ENCODE results near the gene OGN. TPM values are rescaled to one million over a fixed set of nuclear protein-coding genes. Genes with fewer than 3 reads are reported as not detected.

The OGN gene
- total and polyA plus RNA-seq, 11 donors = 2.1 to 65.4 (median 9.6) TPM

DNA sequence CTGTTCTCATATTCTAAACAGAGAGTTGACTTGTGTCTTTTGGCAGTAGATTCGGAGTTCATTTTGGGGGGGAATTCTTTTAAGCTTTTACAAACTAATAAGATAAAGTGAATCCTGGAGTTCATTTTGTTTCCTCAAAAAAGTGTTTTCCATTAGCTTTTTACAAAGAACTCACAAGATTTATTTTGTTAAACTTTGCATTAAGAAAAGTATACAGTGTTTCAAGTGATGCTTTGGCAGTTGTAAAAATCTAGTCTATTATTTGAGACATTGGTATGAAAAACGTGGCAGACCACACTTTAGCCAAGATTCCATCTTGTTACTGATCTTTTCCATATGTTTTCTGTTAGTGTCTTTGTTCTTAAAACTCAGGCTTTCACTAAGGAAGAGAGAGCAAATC is 21.1 kb upstream of the OGN start:
- peak overlapping the region in 9 of 12 donors; percentile 0 to 63 (median 17) for H3K27ac ChIP-seq
- H3K36me3 ChIP-seq = no peaks in the 10 kb centered on the region
- H3K27me3 ChIP-seq = no peaks in the 10 kb centered on the region
- no peak overlapping the region for H3K4me3 ChIP-seq
- WGBS, 4 donors = 54 to 69% (median 63%) methylated on average over 2 of the region's 2 CpGs
- no peak for DNase-seq
- H3K9me3 ChIP-seq = no peaks in the 10 kb centered on the region
- no peak for TF ChIP-seq POLR2A (IDR thresholded peaks at IDR 0.05)
- TF ChIP-seq, protein P1, sequence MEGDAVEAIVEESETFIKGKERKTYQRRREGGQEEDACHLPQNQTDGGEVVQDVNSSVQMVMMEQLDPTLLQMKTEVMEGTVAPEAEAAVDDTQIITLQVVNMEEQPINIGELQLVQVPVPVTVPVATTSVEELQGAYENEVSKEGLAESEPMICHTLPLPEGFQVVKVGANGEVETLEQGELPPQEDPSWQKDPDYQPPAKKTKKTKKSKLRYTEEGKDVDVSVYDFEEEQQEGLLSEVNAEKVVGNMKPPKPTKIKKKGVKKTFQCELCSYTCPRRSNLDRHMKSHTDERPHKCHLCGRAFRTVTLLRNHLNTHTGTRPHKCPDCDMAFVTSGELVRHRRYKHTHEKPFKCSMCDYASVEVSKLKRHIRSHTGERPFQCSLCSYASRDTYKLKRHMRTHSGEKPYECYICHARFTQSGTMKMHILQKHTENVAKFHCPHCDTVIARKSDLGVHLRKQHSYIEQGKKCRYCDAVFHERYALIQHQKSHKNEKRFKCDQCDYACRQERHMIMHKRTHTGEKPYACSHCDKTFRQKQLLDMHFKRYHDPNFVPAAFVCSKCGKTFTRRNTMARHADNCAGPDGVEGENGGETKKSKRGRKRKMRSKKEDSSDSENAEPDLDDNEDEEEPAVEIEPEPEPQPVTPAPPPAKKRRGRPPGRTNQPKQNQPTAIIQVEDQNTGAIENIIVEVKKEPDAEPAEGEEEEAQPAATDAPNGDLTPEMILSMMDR (IDR thresholded peaks at IDR 0.05) = no peak
- ATAC-seq = no peak
- H3K4me1 ChIP-seq = peaks cover 0 to 26% (median 0%) of the 10 kb centered on the region in 12 donors
- intact Hi-C loops (cut with DNase I) = no loop called here

DNA sequence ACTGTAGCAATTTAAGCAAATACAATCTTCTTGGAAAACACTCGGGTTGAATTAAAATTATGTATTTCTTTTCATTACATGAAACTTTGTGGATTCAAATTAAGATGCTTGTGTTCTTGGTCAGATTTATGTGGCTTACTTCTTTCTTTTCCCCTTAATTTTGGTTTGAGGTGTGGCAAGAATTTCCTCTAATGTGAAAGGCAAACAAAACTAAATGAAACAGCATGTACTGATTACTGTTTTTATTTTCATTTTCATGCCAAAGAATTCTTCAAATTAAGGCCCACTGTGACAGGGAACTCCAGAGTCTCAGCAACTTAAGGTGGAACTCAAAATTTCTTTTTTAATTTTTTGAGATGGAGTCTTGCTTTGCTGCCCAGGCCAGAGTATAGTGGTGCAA is 20.0 kb upstream of the OGN start, which contains the start of gene OMD:
OMD (minus strand) TSS at position 132 of the 400 bp plus-strand sequence. CDS start 6,913 bp downstream, outside the sequence.
- no peak for DNase-seq
- Histone ChIP-seq H3K9me3 (no peaks in the 10 kb centered on the region), H3K4me1 (peaks cover 0 to 26% (median 0%) of the 10 kb centered on the region in 12 donors), H3K36me3 (no peaks in the 10 kb centered on the region), H3K27ac (peak within 1 kb of the TSS; percentile 3 to 63 (median 25)), H3K27me3 (no peaks in the 10 kb centered on the region), H3K4me3 (peak within 1 kb of the TSS in 10 of 12 donors; percentile 7 to 53 (median 27))
- intact Hi-C loops (cut with DNase I) = loop anchor here in 1 of 10 donors (5.0 kb wide), 1 partner anchor 72 kb away; no protein-coding TSS in a partner anchor
- peak in 3 of 4 donors; percentile 46 to 57 (median 55) for ATAC-seq
- no peak for TF ChIP-seq POLR2A (IDR thresholded peaks at IDR 0.05)
- TF ChIP-seq, protein P1 (IDR thresholded peaks at IDR 0.05) = no peak
- 51 to 79% (median 70%) methylated on average over 1 of the region's 1 CpG for WGBS, 4 donors

DNA sequence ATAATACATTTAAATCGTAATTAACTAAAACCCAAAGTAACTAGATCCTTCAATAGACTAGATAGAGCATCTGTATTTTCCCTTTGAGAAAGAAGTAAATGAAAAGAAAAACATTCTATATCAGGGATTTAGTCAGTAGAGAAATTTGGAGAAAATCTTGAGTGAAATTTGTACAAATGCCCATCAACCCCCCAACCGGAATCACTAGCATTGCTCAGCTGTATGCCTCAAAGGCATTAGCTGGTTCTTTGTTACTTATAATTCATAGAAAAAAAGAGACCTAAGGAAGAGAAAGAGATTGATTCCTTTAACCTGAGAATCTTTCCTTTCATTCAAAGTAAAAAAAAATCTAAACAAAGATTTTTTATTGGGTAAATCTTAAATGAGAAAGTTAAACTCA is 19.2 kb upstream of the OGN start:
- 81 to 88% (median 85%) methylated on average over 2 of the region's 2 CpGs for WGBS, 4 donors
- Histone ChIP-seq H3K4me3 (peak overlapping the region in 10 of 12 donors; percentile 7 to 53 (median 27)), H3K27ac (peak overlapping the region in 7 of 12 donors; percentile 16 to 63 (median 51)), H3K9me3 (no peaks in the 10 kb centered on the region), H3K36me3 (no peaks in the 10 kb centered on the region), H3K4me1 (peaks cover 0 to 26% (median 0%) of the 10 kb centered on the region in 12 donors), H3K27me3 (no peaks in the 10 kb centered on the region)
- ATAC-seq (no peak), DNase-seq (no peak)
- TF ChIP-seq, protein P1 (IDR thresholded peaks at IDR 0.05) = no peak
- TF ChIP-seq POLR2A (IDR thresholded peaks at IDR 0.05) = no peak
- intact Hi-C loops (cut with DNase I) = loop anchor here in 1 of 10 donors (5.0 kb wide), 1 partner anchor 71 kb away; no protein-coding TSS in a partner anchor

DNA sequence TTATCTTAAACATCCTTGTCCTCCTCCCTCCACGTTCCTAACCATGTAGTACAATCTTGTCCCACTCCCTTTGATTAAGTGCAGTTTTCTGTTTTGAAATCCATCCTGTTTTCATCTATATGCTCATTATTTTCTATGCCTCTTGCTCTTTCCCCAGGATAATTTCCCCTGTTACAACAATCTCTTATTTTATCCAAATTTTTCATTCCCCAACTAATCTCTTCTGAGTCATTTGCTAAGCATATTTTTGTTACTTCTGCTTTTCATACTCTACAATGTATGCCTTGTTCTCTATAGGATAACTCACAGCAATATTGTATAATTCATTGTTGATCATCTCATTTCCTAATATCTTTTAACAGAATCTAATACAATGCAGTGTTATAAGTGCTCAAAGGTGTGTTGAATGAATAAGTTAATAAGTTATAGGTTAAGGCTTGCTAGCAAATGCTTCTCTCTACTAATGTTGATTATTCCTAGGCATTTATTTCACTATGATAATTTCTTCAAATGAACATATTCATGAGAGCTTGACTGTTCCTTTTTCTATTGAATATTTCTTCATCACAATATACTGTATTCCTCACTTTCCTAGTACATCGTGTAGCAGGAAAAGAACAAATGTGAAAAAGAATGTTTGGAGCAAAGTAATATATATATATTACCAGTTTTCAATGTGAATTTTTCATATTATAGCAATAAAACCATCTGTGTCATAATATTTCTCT is 18.4 kb upstream of the OGN start:
- H3K4me3 ChIP-seq = peak overlapping the region in 10 of 12 donors; percentile 7 to 53 (median 27)
- H3K27me3 ChIP-seq = no peaks in the 10 kb centered on the region
- H3K36me3 ChIP-seq = no peaks in the 10 kb centered on the region
- intact Hi-C loops (cut with DNase I) = loop anchor here in 1 of 10 donors (5.0 kb wide), 1 partner anchor 70 kb away; no protein-coding TSS in a partner anchor
- no peaks in the 10 kb centered on the region for H3K9me3 ChIP-seq
- H3K4me1 ChIP-seq = peaks cover 0 to 26% (median 0%) of the 10 kb centered on the region in 12 donors
- TF ChIP-seq, protein P1 (IDR thresholded peaks at IDR 0.05) = no peak
- TF ChIP-seq POLR2A (IDR thresholded peaks at IDR 0.05) = no peak
- peak overlapping the region in 5 of 12 donors; percentile 16 to 63 (median 51) for H3K27ac ChIP-seq
- DNase-seq (no peak), ATAC-seq (no peak)
- 72 to 82% (median 80%) methylated on average over 2 of the region's 2 CpGs for WGBS, 4 donors
